ENCODE measurements around the gene LY6G6C.

DNA sequence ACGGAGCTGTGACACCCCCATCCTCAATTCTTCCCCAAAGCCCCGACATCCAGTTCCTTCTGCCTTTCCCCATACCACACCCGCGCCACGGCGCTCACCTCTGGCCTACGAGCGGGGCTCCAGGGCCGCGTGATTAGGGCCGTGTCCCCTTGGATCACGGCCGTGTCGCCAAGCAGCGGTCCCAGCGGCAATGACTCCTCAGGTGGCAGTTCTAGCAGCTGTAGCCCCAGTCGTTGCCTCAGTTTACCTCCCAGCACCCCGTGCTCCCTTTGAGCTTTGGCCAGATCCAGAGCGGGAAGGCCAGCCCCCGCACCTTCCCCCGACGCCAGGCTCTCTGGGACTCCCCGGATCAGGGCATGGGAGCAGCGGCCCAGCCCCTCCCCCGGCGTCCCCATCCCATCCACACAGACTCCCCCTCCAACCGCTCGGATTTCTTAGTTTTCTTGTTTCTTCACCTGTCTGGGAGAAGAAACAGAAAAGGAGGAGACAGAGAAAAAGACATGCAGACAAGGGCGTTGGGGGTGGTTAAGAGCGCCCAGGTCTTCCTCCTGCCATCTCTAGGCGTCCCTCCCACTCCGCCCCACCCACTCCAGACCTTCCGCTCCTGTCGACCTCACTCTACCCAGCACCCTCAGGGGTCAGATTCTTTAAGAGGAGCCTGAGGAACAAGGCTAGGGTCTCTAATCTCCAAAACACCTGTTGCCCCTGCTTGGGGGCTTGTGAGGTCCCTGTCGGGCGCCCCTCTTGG, 7.4 kb upstream of the LY6G6C start, which contains the start of gene DDAH2:
- TF ChIP-seq CTCF (conservative IDR thresholded peaks at IDR 0.05 in 1 of 2, IDR thresholded peaks at IDR 0.05 in 1 of 2; ENCODE audit: extremely low read depth in 1 of 2, insufficient read depth in 1 of 2, low read depth in 1 of 2, low read length in 2 of 2) (peak; percentile 50 to 61), EZH2 (IDR thresholded peaks at IDR 0.05; ENCODE audit: borderline replicate concordance, low read length) (no peak)
